Measurements from ENCODE around the gene BCL11A.

DNA sequence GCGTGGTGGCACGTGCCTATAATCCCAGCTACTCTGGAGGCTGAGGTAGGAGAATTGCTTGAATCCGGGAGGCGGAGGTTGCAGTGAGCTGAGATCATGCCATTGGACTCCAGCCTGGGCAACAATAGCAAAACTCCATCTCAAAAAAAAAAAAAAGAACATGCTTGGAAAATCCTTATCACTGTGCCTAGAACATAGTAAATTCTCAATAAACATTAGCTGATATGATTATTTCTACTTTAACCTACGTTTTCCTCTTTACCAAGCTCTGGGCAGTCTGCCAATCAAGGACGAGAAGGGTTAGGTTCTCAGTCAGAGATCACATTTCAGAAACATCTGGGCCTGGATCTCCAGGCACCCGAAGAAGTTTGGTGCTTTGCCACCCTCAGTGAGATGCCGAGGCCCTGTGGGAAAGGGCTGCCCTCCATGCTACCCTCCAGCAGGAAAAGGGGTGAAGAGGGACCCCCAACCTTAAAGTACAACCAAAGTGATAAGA, 107.7 kb downstream of the BCL11A start:
- TF ChIP-seq, protein P1, sequence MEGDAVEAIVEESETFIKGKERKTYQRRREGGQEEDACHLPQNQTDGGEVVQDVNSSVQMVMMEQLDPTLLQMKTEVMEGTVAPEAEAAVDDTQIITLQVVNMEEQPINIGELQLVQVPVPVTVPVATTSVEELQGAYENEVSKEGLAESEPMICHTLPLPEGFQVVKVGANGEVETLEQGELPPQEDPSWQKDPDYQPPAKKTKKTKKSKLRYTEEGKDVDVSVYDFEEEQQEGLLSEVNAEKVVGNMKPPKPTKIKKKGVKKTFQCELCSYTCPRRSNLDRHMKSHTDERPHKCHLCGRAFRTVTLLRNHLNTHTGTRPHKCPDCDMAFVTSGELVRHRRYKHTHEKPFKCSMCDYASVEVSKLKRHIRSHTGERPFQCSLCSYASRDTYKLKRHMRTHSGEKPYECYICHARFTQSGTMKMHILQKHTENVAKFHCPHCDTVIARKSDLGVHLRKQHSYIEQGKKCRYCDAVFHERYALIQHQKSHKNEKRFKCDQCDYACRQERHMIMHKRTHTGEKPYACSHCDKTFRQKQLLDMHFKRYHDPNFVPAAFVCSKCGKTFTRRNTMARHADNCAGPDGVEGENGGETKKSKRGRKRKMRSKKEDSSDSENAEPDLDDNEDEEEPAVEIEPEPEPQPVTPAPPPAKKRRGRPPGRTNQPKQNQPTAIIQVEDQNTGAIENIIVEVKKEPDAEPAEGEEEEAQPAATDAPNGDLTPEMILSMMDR (IDR thresholded peaks at IDR 0.05): no peak
- TF ChIP-seq EP300 (IDR thresholded peaks at IDR 0.05) (no peak), POLR2A (IDR thresholded peaks at IDR 0.05) (no peak)
